Body of pancreas (tissue), 4 donors: Measurements from ENCODE around the gene VPS41.

ENCODE experiments used
- POLR2A ChIP-seq, 3 donors: fragments of 450-650 bp; IDR thresholded peaks; one replicate each; pipeline ENCODE4 v1.6.1; 2016; ENCODE audit warnings: antibody characterized with exemption in 3 of 3, mild to moderate bottlenecking in 2 of 3
- TF ChIP-seq, protein P1 (sequence below), 7 experiments: fragments of 450-650 bp in 4 of 7; fragments of 200-600 bp in 3 of 7; sonication (generic) in 3 of 7; IDR thresholded peaks; one replicate each; pipeline ENCODE4 v1.5.1; 2016 to 2019; ENCODE audit warnings: antibody characterized with exemption in 7 of 7

DNA sequence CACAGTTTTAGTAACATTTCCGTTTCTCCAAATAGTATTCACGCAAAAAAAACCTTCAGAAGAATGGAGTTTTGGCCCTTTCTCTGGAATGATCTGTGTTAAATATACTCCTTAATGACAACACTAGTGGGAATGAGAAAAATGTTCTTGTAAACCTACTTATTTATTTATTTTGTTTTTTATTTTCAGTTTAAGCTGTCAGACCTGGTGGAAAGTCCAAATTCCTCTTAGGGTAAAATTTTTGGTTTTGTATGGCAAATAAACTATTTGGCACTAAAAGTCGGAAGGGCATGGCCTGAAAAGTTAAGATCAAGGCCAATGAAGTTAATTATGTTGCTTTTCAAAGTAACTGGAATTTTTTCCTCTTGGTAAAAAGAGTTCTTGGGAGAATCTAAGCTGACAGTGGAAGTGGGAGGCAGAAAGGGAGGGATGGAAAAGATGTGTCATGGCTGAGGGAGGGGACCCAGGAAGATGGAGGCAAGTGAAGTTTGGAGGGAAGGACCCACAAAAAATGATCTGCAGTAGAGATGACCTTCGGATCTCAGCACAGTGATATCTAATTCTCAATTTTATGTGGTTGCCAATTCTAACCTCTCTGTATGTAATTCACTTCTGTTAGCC is 33.5 kb upstream of the VPS41 start:
- no peak for TF ChIP-seq POLR2A (IDR thresholded peaks at IDR 0.05)
- TF ChIP-seq, protein P1, sequence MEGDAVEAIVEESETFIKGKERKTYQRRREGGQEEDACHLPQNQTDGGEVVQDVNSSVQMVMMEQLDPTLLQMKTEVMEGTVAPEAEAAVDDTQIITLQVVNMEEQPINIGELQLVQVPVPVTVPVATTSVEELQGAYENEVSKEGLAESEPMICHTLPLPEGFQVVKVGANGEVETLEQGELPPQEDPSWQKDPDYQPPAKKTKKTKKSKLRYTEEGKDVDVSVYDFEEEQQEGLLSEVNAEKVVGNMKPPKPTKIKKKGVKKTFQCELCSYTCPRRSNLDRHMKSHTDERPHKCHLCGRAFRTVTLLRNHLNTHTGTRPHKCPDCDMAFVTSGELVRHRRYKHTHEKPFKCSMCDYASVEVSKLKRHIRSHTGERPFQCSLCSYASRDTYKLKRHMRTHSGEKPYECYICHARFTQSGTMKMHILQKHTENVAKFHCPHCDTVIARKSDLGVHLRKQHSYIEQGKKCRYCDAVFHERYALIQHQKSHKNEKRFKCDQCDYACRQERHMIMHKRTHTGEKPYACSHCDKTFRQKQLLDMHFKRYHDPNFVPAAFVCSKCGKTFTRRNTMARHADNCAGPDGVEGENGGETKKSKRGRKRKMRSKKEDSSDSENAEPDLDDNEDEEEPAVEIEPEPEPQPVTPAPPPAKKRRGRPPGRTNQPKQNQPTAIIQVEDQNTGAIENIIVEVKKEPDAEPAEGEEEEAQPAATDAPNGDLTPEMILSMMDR (IDR thresholded peaks at IDR 0.05) = no peak
